GM23248 (cell line): ENCODE measurements around the gene NUDT9. TPM values are rescaled to one million over a fixed set of nuclear protein-coding genes. Genes with fewer than 3 reads are reported as not detected.
A peak's percentile ranks its signal among the peaks of the same experiment; 100 is the strongest.

ENCODE experiments used
- DNase-seq: peaks from one replicate; pipeline ENCODE4 v3.0.0-alpha.2; 2015
- H2AFZ ChIP-seq: fragments of 200-600 bp; sonication (generic); 2 replicates; pipeline ENCODE4 v1.6.1; 2016; ENCODE audit warnings: antibody characterized with exemption
- H3F3A ChIP-seq: fragments of 200-600 bp; sonication (generic); 2 replicates; pipeline ENCODE4 v1.6.1; 2016; ENCODE audit warnings: mild to moderate bottlenecking, antibody characterized with exemption, mixed run types; ENCODE audit not compliant: insufficient read depth
- H3K27ac ChIP-seq: fragments of 200-600 bp; sonication (generic); 2 replicates; pipeline ENCODE4 v1.5.1; 2016; ENCODE audit warnings: mild to moderate bottlenecking
- H3K27me3 ChIP-seq: fragments of 200-600 bp; sonication (generic); replicated peaks from 2 replicates; pipeline ENCODE4 v1.6.1; 2016; ENCODE audit warnings: mild to moderate bottlenecking; ENCODE audit not compliant: insufficient read depth
- H3K36me3 ChIP-seq: fragments of 200-600 bp; sonication (generic); 2 replicates; pipeline ENCODE4 v1.6.1; 2016; ENCODE audit warnings: low read depth, mild to moderate bottlenecking
- H3K4me1 ChIP-seq: fragments of 200-600 bp; sonication (generic); 2 replicates; pipeline ENCODE4 v1.6.1; 2016; ENCODE audit warnings: mild to moderate bottlenecking; ENCODE audit not compliant: insufficient read depth
- H3K4me2 ChIP-seq: fragments of 200-600 bp; sonication (generic); one replicate; pipeline ENCODE4 v1.6.1; 2016; ENCODE audit warnings: mild to moderate bottlenecking; ENCODE audit not compliant: unreplicated experiment
- H3K4me3 ChIP-seq: fragments of 200-600 bp; sonication (generic); 2 replicates; pipeline ENCODE4 v1.5.1; 2016; ENCODE audit warnings: mild to moderate bottlenecking
- H3K79me2 ChIP-seq: fragments of 200-600 bp; sonication (generic); 2 replicates; pipeline ENCODE4 v1.6.1; 2016; ENCODE audit warnings: mild to moderate bottlenecking; ENCODE audit not compliant: insufficient read depth
- H3K9ac ChIP-seq: fragments of 200-600 bp; sonication (generic); 2 replicates; pipeline ENCODE4 v1.6.1; 2016; ENCODE audit warnings: mild to moderate bottlenecking
- H3K9me2 ChIP-seq: fragments of 200-600 bp; sonication (generic); 2 replicates; pipeline ENCODE4 v1.6.1; 2016; ENCODE audit warnings: mixed run types, mild to moderate bottlenecking, moderate library complexity; ENCODE audit not compliant: insufficient read depth
- H3K9me3 ChIP-seq: fragments of 200-600 bp; sonication (generic); one replicate; pipeline ENCODE4 v1.6.1; 2017; ENCODE audit warnings: low read depth
- H4K20me1 ChIP-seq: fragments of 200-600 bp; sonication (generic); 2 replicates; pipeline ENCODE4 v1.6.0; 2016; ENCODE audit not compliant: insufficient read depth
- EZH2 ChIP-seq: fragments of 200-600 bp; sonication (generic); IDR thresholded peaks from 2 replicates; pipeline ENCODE4 v1.6.1; 2018; ENCODE audit warnings: antibody characterized with exemption, mild to moderate bottlenecking; ENCODE audit not compliant: insufficient read depth, poor library complexity, severe bottlenecking
- EZH2phosphoT487 ChIP-seq: fragments of 200-600 bp; sonication (generic); IDR thresholded peaks from 2 replicates; pipeline ENCODE4 v1.6.1; 2018; ENCODE audit warnings: antibody characterized with exemption, moderate library complexity, mild to moderate bottlenecking, low read depth; ENCODE audit not compliant: insufficient read depth
- WGBS, 2 experiments: methylation state at CpG; one replicate each; pipeline ENCODE4 v1.1.6; 2015 to 2017; ENCODE audit warnings: low lambda C conversion rate in 2 of 2, low coverage in 1 of 2; ENCODE audit errors: missing lambda C conversion rate in 2 of 2; 5-methylcytosine and 5-hydroxymethylcytosine counted together
- in situ Hi-C: fragments of 300-500 bp; cut with MboI; formaldehyde crosslinking; loops from 2 replicates; pipeline ENCODE4 v1.15.0; 2020
- polyA plus RNA-seq: library from polyadenylated mRNA; unstranded; fragments of >200 nt; fragmentation: Nextera tagmentation; extraction: Ambion mirVana; gene quantifications from 2 replicates; pipeline ENCODE4 v1.2.1, GENCODE V29; 2016
- total RNA-seq: library from RNA; depleted of rRNA; stranded (reverse); fragments of >200 nt; shearing (Covaris generic); gene quantifications from 2 replicates; pipeline ENCODE4 v1.2.3, GENCODE V29; 2014

Gene NUDT9
- total and polyA plus RNA-seq, 2 experiments from 2014 or later: 11.2 to 34.8 TPM

DNA sequence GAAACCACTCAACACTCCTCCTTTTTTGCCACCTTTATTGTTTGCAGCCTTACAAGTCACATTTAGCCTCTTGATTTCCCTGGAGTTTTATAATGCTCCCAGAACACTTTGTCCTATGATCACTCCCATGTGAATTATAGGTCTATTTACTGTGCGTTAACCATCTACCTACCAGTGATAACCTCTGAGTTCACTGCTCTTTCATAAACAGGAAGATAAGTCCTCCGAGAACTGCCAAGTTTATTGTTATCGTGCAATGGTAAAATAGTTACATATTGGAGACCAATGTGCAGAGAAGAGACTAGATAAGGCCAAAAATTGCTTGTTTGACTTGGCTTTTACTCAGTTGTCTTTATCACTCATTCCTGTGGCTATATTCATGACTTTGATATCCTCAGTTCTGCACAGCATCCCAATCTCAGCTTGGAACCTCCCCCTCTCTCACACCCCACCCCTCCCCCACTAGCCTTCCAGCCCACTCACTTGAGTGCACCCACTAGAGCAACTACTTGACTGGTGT lies 12.9 kb upstream of the NUDT9 start:
- no peaks in the 10 kb centered on the region for H3K79me2 ChIP-seq
- no peaks in the 10 kb centered on the region for H3K9me2 ChIP-seq
- H3K36me3 ChIP-seq: no peaks in the 10 kb centered on the region
- DNase-seq: no peak
- H3K9ac ChIP-seq: no peak overlapping the region
- no peaks in the 10 kb centered on the region for H3F3A ChIP-seq
- H3K4me3 ChIP-seq: no peak overlapping the region
- no peak overlapping the region for H3K27ac ChIP-seq
- in situ Hi-C loops: no loop called here
- H3K4me1 ChIP-seq: peaks cover 9% of the 10 kb centered on the region; the same call in 1 of the 2 replicates
- no peak overlapping the region for H2AFZ ChIP-seq
- TF ChIP-seq EZH2 (no peak), EZH2phosphoT487 (no peak)
- H3K4me2 ChIP-seq: no peak overlapping the region
- 0 out of 2 replicates have a peak, but pooled peaks cover 7% of the 10 kb centered on the region for H3K27me3 ChIP-seq
- WGBS, 2 experiments: 69 to 74% methylated on average over 3 of the region's 3 CpGs
- no peaks in the 10 kb centered on the region for H3K9me3 ChIP-seq
- H4K20me1 ChIP-seq: no peaks in the 10 kb centered on the region

DNA sequence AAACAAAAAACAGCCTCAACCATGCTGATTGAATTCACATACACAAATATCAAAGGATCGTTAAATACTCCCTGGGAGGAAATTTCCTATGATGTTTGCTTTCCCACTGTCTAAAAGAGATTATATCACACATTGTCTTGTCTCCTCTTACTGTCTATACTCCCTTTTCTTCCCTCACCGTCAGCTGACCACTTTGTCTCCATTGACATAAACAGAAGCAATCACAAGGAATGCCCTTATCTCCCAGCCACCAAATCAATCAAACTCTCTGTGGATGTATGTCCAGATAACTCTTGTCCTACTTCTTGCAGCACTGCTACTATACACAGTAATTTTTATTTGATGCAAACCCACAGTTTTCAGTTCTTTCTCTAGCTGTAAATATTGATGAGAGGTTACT lies 12.2 kb upstream of the NUDT9 start:
- H3K27ac ChIP-seq: no peak overlapping the region
- H3K9me2 ChIP-seq: no peaks in the 10 kb centered on the region
- no peak overlapping the region for H3K4me2 ChIP-seq
- no peaks in the 10 kb centered on the region for H3K79me2 ChIP-seq
- no peak overlapping the region for H3K9ac ChIP-seq
- no peaks in the 10 kb centered on the region for H3K36me3 ChIP-seq
- TF ChIP-seq EZH2phosphoT487 (no peak), EZH2 (no peak)
- H3K9me3 ChIP-seq: no peaks in the 10 kb centered on the region
- 49 to 55% methylated on average over 2 of the region's 2 CpGs for WGBS, 2 experiments
- in situ Hi-C loops: no loop called here
- H3K4me1 ChIP-seq: peaks cover 9% of the 10 kb centered on the region; the same call in 1 of the 2 replicates
- DNase-seq: no peak
- peak overlapping the region; percentile 41; the same call in 1 of the 2 replicates for H2AFZ ChIP-seq
- H3K27me3 ChIP-seq: 0 out of 2 replicates have a peak, but pooled peaks cover 2% of the 10 kb centered on the region
- H3K4me3 ChIP-seq: no peak overlapping the region
- no peaks in the 10 kb centered on the region for H4K20me1 ChIP-seq
- no peaks in the 10 kb centered on the region for H3F3A ChIP-seq

DNA sequence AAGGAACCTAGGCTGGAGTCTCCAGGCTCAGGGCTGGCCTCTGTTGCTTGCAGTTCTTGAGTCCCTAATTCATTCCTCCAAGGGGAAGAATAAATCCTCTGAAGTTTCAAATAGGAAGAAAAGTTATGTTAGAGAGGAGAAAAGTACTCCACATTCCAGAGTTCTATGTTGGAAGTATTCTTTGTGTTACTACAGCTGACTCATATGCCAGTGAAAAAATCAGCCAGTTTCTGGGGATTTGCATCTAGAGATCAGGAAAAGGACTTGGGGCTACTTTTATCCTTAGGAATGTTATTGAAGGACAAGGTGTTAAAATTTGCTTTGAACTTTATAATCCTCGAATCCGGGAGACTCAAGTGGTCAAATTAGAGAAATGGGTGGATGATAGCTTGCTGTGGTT lies 11.7 kb upstream of the NUDT9 start:
- no peaks in the 10 kb centered on the region for H3K27me3 ChIP-seq
- no peak overlapping the region for H3K4me2 ChIP-seq
- no peaks in the 10 kb centered on the region for H3F3A ChIP-seq
- 27% methylated on average over 2 of the region's 2 CpGs for WGBS, 2 experiments
- H3K27ac ChIP-seq: no peak overlapping the region
- no peak overlapping the region for H3K4me3 ChIP-seq
- no peaks in the 10 kb centered on the region for H3K79me2 ChIP-seq
- peak overlapping the region; percentile 41; the same call in 1 of the 2 replicates for H2AFZ ChIP-seq
- no peaks in the 10 kb centered on the region for H3K9me2 ChIP-seq
- H3K9ac ChIP-seq: no peak overlapping the region
- TF ChIP-seq EZH2 (no peak), EZH2phosphoT487 (no peak)
- H4K20me1 ChIP-seq: no peaks in the 10 kb centered on the region
- peaks cover 9% of the 10 kb centered on the region; the same call in 1 of the 2 replicates for H3K4me1 ChIP-seq
- DNase-seq: peak; percentile 48
- no peaks in the 10 kb centered on the region for H3K9me3 ChIP-seq
- H3K36me3 ChIP-seq: no peaks in the 10 kb centered on the region
- in situ Hi-C loops: no loop called here

DNA sequence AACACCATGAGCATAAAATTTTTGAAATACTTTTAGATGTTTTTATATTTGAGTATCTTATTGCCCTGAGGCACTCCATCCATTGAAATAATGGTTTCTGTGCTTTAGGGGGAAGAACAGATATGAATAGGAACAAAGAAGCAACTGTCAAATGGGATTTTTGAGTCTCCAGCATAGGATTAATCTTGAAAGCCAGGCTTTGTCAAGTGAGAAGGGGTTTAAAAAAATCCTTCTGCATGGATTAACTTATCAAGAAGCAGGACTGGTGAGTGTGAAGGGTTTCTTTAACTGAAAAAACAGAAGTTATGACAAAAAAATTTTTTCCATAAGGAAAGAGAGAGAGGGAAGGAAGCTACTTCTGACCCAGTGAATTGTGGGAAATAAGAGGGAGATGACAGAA lies 7.6 kb upstream of the NUDT9 start:
- Histone ChIP-seq H3F3A (no peaks in the 10 kb centered on the region), H3K9ac (no peak overlapping the region), H4K20me1 (no peaks in the 10 kb centered on the region)

More for the DNA sequence above, 7.6 kb upstream of the NUDT9 start:
- Histone ChIP-seq H3K79me2 (no peaks in the 10 kb centered on the region), H3K27me3 (no peaks in the 10 kb centered on the region), H3K9me2 (no peaks in the 10 kb centered on the region), H2AFZ (no peak overlapping the region), H3K27ac (no peak overlapping the region), H3K36me3 (no peaks in the 10 kb centered on the region), H3K4me2 (no peak overlapping the region), H3K4me3 (no peak overlapping the region), H3K9me3 (no peaks in the 10 kb centered on the region), H3K4me1 (peaks cover 9% of the 10 kb centered on the region; the same call in 1 of the 2 replicates)
- TF ChIP-seq EZH2phosphoT487 (no peak), EZH2 (no peak)
- no peak for DNase-seq
- in situ Hi-C loops: no loop called here
